IPS-15b (cell line): ENCODE measurements around the gene TNN.
A peak's percentile ranks its signal among the peaks of the same experiment; 100 is the strongest.

Experiments used
- H3K27me3 ChIP-seq: one replicate; pipeline ENCODE4 v1.6.1; 2013; ENCODE audit warnings: low read length; ENCODE audit not compliant: control insufficient read depth, insufficient read depth
- H3K36me3 ChIP-seq: one replicate; pipeline ENCODE4 v1.6.1; 2013; ENCODE audit warnings: low read length; ENCODE audit not compliant: control insufficient read depth, insufficient read depth
- H3K4me1 ChIP-seq: one replicate; pipeline ENCODE4 v1.6.1; 2013; ENCODE audit warnings: mild to moderate bottlenecking, low read length; ENCODE audit not compliant: control insufficient read depth, insufficient read depth
- H3K4me3 ChIP-seq: one replicate; pipeline ENCODE4 v1.5.1; 2013; ENCODE audit warnings: low read depth, low read length
- H3K9ac ChIP-seq: one replicate; pipeline ENCODE4 v1.6.1; 2013; ENCODE audit warnings: low read depth, mild to moderate bottlenecking, low read length
- H3K9me3 ChIP-seq: one replicate; pipeline ENCODE4 v1.6.1; 2013; ENCODE audit warnings: mild to moderate bottlenecking, low read length; ENCODE audit not compliant: control insufficient read depth, insufficient read depth

The TNN gene

DNA sequence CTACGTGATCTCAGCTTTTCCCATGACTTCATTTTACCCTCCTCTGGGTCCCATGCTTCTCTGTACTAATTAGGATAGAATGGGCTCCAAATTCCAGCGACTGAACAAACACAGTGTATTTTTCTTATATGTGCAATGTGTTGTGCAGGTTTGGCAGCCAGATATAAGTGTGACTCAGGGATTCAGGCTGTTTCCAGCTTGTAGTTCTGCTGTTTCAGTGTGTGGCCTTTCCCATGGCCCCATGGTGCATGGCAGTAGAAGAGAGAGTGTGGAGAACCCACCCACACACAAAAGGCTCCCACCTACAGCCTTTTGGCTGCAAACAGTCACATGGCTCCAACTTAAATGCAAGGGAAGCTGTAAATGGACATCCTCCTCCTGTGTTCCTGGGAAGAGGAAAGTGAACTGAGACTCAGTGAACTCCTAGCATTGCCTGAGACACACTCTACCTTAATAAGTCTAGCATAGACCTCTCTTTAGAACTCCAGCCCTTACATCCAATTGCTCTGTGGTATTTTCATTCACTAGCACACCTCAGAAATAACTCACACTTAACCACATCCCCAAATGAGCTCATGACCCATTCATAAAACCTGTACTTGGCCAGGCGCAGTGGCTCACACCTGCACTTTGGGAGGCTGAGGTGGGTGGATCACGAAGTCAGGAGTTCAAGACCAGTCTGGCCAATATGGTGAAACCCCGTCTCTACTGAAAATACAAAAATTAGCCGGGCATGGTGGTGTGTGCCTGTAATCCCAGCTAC lies 66.2 kb downstream of the TNN start:
- no peaks in the 10 kb centered on the region for H3K27me3 ChIP-seq
- H3K4me1 ChIP-seq, result peaks cover 17% of the 10 kb centered on the region
- no peak overlapping the region for H3K4me3 ChIP-seq
- no peaks in the 10 kb centered on the region for H3K9me3 ChIP-seq
- H3K36me3 ChIP-seq, result no peaks in the 10 kb centered on the region
- H3K9ac ChIP-seq, result no peak overlapping the region

DNA sequence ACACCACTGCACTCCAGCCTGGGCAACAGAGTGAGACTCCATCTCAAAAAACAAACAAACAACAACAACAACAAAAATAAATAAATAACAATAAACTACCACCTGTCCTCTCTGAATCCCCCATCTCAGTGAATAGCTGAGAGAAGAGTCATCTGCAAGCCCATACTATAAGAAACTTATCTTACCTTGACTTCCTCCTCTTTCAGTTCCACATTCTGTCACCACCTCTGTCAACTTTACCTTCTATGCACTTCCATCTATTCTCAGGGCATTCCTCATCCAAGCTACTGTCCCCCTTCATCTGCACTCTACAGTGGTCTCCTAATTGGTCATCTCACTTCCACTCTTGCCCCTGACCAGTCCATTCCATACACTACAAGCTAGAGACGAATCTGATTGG lies 66.9 kb downstream of the TNN start:
- no peak overlapping the region for H3K9ac ChIP-seq
- peaks cover 14% of the 10 kb centered on the region for H3K4me1 ChIP-seq
- no peaks in the 10 kb centered on the region for H3K27me3 ChIP-seq
- no peaks in the 10 kb centered on the region for H3K9me3 ChIP-seq
- no peaks in the 10 kb centered on the region for H3K36me3 ChIP-seq
- H3K4me3 ChIP-seq, result no peak overlapping the region

DNA sequence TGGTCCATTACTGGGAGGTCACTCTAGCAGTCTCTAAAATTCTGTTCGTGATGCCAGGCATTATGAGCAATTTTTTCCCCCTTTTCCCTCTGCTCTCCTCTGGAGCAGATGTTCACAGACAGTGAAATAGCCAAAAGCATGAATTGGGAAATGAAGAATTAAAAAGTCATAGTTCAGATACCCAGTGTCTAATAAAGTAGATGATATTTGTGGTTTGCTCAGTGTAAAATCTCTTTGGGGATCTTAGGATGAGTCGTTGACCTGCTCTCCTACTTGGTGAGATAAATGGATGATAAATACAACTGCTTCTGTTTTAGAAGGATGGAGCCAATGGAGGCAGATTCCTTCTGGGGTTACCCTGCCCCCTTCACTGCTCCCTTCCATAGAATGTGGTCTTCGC lies 68.6 kb downstream of the TNN start:
- no peak overlapping the region for H3K9ac ChIP-seq

DNA sequence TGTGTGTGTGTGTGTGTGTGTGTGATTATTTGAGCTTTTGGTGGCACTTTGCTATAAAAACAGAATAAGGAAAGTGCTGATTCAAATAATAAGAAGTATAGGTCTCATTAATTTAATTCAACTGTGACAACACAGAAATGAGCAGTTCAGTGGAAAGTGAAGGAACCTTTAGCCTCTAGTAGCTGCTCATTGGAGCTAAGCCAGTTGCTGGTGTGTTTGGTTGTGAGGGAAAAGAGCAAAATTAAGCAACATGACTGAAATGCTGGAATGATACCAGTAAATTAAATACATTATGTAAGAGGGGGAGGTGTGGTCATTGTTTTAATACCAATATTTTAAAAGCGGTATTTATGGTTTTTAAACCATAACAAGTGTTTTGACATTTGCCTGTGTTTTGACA lies 69.7 kb downstream of the TNN start:
- Histone ChIP-seq H3K27me3 (no peaks in the 10 kb centered on the region), H3K4me3 (no peak overlapping the region), H3K9me3 (no peaks in the 10 kb centered on the region), H3K36me3 (no peaks in the 10 kb centered on the region), H3K9ac (no peak overlapping the region), H3K4me1 (no peaks in the 10 kb centered on the region)

More for the DNA sequence above, 68.6 kb downstream of the TNN start:
- Histone ChIP-seq H3K9me3 (no peaks in the 10 kb centered on the region), H3K36me3 (no peaks in the 10 kb centered on the region), H3K27me3 (no peaks in the 10 kb centered on the region), H3K4me1 (no peaks in the 10 kb centered on the region), H3K4me3 (no peak overlapping the region)

DNA sequence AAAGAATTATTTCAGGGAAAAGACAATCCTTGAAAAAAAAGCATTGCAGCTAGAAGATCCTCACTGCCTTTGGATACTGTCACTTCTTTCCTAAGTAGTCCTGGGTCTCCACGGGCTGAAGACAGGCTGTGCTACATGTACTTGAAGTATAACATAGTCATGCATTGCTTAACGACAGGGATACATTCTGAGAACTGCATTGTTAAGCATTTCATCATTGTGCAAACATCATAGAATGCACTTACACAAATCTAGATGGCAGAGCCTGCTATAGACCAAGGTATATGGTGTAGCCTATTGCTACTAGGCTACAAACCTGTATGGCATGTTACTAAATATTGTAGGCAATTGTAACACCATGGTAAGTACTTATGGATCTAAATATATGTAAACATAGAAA lies 70.9 kb downstream of the TNN start:
- Histone ChIP-seq H3K4me3 (no peak overlapping the region), H3K9me3 (no peaks in the 10 kb centered on the region), H3K4me1 (no peaks in the 10 kb centered on the region), H3K27me3 (no peaks in the 10 kb centered on the region), H3K36me3 (no peaks in the 10 kb centered on the region), H3K9ac (no peak overlapping the region)

DNA sequence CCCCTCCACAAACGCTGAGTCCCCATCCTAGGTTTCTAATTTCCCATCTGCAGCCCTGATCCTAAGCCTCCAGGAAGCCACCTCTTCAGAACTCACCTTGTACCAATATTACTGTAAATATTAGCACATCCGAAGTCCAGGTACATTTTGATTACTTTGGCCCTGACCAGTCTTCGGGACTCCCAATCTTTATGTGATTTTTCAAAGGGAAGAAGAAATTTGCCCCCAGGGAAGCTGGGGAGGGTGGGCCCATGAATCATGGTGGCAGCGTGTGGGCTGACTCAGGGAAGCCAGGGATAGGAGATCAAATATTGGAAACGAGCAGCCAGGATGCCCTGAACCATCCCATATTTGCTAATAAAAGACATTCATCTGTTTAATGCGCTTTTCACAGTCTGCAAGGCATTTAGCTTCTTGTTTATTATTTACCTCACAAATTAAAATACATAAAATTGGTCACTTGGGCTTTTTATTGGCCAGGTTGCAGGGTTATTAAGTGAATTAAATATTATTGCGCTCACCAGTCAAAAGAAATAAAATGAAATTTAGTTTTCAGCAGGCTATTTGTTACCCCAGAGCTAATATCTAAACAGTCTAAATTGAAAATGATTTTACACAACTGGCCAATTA lies 78.4 kb downstream of the TNN start:
- H3K27me3 ChIP-seq, result peaks cover 10% of the 10 kb centered on the region
- H3K9ac ChIP-seq, result no peak overlapping the region
- no peaks in the 10 kb centered on the region for H3K36me3 ChIP-seq

DNA sequence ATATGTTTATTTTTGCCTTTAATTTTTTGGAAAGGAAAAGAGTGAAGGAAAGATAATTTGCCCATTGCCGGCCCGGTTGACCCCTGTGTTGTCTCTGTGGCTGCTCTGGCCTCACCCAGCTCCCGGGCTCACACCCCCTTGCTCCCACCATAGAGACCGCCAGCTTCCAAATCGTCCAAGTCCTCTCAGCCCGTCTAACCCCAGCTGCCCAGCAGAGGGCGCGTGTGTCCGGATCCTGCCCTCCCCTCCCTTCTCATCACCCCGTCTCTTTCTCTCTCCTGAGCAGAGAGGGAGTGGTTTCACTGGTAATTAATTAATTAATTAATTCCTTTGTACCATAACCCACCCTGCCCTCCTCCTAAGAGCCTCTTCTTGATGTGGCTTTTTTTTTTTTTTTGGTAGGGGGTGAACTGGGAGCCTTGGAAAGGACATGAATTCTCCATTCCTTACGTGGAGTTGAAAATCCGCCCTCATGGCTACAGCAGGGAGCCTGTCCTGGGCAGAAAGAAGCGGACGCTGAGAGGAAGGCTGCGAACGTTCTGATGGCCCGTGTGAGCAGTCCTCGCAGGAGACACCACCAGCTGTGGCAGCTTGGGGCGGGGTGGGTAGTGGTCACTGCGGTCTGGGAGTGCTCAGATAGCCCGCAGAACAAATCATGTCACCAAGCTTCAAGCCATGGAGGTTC lies 79.0 kb downstream of the TNN start:
- Histone ChIP-seq H3K36me3 (no peaks in the 10 kb centered on the region), H3K9me3 (no peaks in the 10 kb centered on the region), H3K4me1 (no peaks in the 10 kb centered on the region), H3K27me3 (peaks cover 16% of the 10 kb centered on the region), H3K9ac (no peak overlapping the region), H3K4me3 (peak overlapping the region; percentile 49)

More for the DNA sequence above, 78.4 kb downstream of the TNN start:
- no peak overlapping the region for H3K4me3 ChIP-seq
- H3K9me3 ChIP-seq, result no peaks in the 10 kb centered on the region
- no peaks in the 10 kb centered on the region for H3K4me1 ChIP-seq

DNA sequence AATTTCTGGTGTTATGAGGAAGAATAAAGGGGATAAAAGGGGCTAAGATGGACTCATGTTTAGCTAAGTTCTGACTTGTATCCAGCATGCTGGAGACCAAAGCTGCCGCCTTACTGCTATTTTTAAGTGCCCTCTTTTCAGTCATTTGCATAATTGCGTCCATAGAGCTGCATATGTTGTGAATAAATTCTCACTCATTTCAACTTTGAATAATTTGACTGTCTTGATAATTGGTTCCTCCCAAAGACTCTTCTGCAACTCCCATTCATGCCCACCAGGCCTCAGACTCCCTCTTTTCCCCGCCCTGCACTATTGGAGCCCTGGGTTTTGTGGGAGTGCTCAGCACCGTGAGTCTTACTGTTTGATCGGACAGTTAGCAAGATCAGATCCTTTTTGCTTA lies 79.9 kb downstream of the TNN start:
- H3K4me1 ChIP-seq, result no peaks in the 10 kb centered on the region
- no peaks in the 10 kb centered on the region for H3K36me3 ChIP-seq
- H3K9ac ChIP-seq, result no peak overlapping the region
- no peaks in the 10 kb centered on the region for H3K9me3 ChIP-seq
- H3K4me3 ChIP-seq, result no peak overlapping the region
- H3K27me3 ChIP-seq, result peaks cover 17% of the 10 kb centered on the region

DNA sequence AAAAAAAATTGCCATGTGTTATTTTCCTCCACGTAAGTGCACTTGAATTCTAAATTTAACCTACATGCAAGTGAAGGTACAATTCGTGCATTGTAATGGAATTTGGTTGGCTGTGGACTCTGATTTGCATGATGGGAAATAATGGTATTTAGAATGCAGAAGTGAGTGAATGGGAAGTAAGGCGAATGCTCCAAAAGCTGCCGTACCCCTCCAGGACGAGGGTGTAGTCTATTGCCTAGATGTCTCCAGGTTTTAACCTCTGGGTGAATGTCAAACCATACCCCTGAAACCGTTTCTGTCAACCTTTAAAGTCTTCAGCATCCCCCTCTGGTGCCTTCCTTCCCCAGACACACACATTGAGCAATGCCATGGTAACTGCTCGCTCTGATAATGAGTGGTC lies 80.4 kb downstream of the TNN start:
- H3K9me3 ChIP-seq, result no peaks in the 10 kb centered on the region
- H3K27me3 ChIP-seq, result peaks cover 17% of the 10 kb centered on the region
- no peaks in the 10 kb centered on the region for H3K36me3 ChIP-seq
- no peak overlapping the region for H3K9ac ChIP-seq
- no peak overlapping the region for H3K4me3 ChIP-seq
- no peaks in the 10 kb centered on the region for H3K4me1 ChIP-seq

DNA sequence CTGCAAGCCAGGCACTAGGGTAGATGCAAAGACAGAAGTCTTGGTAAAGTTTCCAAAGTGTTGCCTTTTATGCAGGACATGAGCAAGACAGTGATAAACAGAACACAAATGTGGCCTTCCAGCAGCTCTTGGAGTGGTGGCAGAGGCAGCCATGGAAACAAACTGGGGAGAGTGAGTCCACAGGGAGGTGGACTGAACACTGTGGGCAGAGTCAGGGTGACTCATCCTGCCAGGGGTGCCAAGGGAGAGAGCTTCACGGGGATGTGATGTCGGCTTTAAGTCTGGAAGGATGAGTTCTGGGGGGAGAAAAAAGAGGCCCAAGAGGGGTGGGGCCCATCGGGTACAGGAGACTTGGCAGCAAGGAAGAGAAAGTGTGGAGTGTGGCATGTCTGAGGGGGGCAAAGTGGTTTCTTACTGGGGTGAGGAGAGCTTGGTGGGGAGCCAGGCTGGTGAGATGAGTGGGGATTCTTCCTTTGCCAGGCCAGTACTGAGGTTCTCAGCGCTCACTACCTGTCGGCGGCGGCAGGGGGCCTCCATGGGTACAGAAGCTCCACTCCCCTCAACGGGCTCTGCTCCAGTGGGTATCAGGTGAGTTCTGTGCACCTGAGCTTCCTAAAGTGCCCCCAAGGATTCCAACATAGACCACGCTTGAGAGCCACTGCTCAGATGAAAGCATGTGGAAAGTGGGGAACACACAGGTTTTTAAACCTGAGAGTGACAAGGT lies 83.1 kb downstream of the TNN start:
- H3K4me1 ChIP-seq, result no peaks in the 10 kb centered on the region

DNA sequence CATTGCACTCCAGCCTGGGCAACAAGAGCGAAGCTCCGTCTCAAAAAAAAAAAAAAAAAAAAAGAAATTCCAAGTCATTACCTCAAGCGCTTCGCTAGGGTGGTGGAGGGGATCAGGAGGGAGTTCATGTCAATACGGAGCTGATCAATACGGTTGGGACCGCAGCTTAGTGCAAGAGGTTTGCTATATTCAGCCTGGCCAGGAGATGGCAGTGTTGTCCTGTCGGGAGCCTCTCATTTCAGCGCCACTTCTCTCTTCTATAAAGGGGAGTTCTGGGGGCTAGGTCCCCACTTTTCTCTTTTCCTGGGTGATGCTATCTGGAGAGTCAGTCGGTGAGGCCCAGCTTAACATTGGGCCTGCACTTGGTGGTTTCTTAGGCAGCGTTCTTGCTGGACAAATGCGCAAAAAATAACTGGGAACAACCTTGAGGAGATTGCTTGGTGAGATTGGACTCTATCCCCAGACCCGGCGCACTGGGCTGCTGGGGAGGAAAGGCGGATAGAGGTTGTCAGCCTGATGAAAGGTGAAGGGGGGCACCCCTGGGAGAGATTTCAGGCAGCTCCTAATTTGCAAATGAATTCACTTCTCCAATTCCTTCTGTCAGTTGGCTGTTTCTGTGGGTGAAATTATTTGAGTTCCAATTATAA lies 84.5 kb downstream of the TNN start:
- Histone ChIP-seq H3K27me3 (peaks cover 17% of the 10 kb centered on the region), H3K4me3 (peak overlapping the region; percentile 13), H3K36me3 (no peaks in the 10 kb centered on the region), H3K9me3 (no peaks in the 10 kb centered on the region), H3K9ac (no peak overlapping the region), H3K4me1 (no peaks in the 10 kb centered on the region)

More for the DNA sequence above, 83.1 kb downstream of the TNN start:
- Histone ChIP-seq H3K36me3 (no peaks in the 10 kb centered on the region), H3K9me3 (no peaks in the 10 kb centered on the region), H3K9ac (peak overlapping the region; percentile 5), H3K27me3 (peaks cover 17% of the 10 kb centered on the region), H3K4me3 (no peak overlapping the region)
